Measurements from ENCODE around the gene NOX3.
"Not testable (repeated sequence)": the region's sequence is repeated elsewhere in the genome, so short reads cannot be mapped to it uniquely, and the experiment has no call there.

Gene NOX3

DNA sequence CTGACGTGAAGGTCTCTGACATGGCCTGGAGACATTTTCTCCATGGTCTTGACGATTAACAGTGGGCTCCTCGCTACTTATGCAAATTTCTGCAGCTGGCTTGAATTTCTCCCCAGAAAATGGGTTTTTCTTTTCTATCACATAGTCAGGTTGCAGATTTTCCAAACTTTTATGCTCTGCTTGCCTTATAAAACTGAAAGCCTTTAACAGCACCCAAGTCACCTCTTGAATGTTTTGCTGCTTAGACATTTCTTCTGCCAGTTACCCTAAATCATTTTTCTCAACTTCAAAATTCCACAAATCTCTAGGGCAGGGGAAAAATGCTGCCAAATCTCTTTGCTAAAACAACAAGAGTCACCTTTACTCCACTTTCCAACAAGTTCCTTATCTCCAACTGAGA, 12.9 kb upstream of the NOX3 start:
- DNase-seq: not testable (repeated sequence)

DNA sequence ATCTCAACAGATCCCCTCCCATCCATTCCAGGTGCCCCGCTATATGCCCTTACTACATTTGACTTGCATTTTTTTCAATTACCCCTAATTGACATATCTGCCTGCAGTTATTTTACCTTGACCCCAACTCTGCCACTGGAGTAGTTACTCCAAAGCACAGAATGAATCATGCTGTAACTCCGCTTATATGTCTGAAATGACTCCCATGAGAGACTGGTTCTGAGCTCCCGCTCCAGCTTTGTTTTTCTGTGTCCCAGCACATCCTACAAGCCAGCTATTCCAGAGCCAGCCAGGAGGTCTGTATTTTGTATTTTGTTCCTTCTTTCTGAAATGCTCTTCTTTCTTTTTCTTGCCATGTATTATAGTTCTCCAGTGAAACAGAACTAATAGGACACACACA, 10.9 kb upstream of the NOX3 start:
- no peak for DNase-seq

DNA sequence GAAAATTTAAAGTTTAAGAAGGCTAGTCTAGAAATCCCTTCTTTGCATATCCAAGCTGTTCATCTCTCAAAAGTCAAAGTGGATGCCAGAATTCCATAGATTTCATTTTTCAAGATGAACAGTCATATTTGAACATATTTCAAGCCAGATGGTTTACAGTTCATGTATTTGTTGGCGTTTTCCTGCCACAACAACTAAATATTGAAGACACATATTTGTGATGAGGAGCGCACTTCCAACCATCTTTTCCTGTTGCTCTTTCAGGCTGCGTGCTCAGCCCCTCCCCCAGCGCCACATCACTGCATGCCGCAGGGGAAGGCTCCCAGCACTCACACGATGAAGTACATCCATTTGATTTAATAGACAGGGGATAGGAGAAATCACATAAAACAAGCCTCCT, 5.9 kb upstream of the NOX3 start:
- no peak for DNase-seq

DNA sequence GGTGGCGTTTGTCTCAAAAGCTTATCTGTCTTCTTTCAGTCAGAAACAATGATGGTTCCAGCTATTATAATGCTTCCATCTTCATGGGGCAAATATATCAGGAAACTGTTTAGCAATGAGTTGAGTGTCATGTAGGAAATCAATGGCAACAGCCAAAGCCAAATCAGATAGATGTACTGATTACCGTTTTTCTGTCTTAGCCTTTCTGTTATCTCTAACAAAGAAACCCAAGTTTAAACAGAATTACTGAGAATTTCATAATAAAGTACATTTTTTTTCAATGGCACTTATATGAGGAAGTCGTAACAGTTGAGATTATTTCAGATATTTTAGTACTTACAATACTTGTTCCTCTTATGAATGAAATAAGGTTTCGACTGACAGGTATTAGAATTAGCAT, 1.2 kb downstream of the NOX3 start:
- DNase-seq: no peak

DNA sequence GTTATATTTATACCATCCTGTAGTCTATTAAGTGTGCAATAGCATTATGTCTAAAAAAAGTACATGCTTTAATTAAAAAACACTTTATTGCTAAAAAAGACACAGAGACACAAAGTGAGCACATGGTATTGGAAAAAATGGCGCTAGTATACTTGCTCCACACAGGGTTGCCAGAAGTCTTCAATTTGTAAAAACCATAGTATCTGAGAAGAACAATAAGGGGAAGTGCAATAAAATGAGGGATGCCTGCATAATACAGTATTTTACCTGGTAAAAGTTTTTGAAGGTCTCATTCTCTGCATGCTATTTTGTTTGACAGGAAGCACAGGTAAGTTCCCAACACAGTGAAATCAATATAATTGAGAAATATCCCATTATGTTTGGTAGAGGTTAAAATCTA, 1.6 kb downstream of the NOX3 start:
- DNase-seq: no peak

DNA sequence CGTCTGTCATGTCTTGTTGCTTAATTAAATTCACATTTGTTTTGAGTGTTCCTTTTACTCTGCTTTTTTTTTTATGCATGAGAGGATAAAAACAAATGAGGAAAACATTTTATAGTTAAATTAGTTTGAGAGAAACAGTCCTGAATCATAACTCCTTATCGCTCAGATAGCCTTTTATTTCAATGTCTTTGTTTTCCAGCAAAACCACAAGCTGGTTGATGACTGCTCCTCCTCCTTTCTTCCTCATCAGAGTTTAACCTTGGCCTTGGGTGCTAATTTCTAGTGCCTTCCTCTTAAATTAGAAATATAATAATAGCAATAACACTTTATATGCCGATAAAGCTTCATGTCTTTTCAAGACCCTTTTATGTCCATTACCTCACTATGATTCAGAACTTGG, 3.1 kb downstream of the NOX3 start:
- DNase-seq: no peak

DNA sequence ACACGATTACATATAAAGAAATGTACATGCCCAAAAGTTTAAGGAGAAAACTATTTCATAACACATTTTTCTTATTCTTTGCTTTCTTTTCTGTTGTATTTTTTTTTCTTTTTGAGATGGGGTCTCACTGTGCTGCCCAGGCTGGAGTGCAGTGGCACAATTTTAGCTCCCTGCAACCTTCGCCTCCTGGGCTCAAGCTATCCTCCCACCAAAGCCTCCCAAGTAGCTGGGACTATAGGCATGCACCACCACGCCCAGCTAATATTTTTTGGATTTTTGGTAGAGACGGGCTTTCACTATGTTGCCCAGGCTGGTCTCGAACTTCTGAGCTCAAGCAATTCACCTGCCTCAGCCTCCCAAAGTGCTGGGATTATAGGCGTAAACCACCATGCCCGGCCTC, 4.1 kb downstream of the NOX3 start:
- not testable (repeated sequence) for DNase-seq

DNA sequence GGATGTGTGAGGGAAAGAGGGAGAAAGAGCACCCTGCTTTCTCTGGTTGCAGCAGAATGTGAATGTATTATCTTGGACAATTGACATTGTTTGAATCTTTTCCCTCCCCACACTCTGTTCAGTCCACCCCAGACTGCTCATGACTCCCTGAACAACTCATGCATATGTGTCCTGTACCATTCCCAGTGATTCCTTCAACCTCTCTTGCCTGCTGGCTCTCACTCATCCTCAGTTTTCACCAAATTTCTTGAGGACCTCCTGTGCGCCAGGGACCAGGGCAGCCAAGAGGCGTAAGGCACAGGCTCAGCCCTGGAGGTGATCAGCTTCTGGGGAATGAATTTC, 5.4 kb downstream of the NOX3 start:
- no peak for DNase-seq

DNA sequence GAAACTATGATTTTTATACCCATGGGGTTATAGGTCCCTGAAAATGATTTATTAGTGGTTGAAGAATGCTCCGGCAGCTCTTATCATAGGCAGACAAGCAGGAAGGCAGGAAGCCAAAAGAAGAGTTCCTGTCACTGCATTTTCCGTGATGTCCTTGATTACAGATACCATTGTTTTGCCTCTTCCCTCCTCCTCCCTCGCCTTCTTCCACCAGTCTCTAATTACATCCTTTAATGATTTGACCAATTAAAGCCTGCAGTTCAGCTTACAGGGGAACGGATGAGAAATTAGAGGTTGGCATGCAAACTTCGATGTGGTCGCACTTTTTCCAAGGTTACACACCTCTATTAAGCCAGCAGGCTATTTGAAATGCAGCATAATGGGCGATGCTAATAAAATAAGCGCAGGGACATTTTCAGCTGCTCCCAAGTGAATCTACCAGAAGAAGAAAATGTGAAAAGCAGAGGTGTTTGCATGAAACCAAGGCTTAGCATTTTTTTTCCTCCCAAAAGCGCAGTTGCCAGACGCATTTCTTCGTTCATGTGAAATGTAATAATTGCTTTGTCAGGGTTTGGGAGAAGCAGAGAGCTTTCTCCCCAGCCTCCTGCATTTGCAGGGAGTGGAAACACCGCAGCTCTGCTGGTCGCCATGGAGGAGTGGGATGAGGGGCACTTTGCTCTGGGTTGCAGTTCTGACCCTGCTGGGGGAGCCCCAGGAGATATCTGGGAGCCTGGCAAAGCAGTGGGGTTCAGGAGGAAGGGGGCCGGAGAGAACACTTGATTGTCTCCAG, 6.0 kb downstream of the NOX3 start:
- DNase-seq: no peak

DNA sequence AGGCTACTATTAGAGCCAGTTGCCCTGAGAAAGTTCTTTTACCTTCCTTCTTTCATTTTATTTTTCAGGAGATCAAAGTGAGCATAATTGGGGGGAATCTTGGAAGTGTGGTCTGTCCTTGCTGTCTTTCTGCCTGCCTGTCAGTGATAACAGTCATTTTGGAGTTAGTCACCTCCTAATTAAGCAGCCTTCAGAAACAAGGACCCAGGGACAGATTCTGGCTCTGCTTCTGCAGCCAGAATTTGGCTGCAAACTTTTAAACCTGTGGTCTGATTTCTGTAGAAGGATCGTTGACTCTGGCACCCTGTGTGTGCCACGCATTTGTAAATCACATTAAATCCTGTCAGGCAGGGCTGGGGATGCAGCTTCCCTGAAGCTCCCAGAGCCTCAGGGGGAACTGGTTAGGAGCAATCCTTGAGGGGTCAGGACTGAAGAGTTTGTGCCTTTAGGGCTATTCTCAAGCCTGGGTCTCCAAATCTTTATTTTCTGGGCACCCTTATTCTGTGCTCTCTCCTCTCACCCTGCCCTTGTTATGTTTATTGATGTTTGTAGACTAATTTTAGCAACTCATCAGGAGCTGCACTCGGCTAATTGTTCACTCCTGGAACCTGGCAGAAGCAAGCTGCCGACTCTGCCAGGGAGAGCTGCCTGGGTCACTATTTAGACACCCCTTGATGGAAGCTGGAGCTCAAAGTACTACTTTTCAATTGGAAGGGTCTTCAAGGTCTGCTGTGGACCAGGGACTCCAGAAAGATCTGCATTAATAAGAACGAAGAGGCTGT, 6.8 kb downstream of the NOX3 start:
- no peak for DNase-seq

DNA sequence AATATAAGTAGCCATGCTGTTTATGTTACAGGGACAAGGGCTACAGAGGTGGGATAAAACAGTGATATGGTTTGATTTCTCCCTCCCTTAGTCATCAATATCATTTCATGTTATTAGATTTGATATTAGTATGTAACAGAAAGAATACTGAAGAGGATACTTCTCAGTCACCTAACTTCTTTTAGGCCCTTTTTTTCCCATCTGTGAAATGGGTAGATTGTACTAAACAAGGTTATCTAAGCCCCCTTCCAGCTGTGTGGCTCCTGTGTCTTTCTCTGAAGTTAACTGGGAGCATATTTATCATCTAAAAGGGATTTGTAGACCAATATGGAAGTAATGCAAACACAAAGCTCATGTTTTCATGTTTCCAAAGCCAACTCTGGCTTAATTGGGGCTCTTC, 7.7 kb downstream of the NOX3 start:
- no peak for DNase-seq

DNA sequence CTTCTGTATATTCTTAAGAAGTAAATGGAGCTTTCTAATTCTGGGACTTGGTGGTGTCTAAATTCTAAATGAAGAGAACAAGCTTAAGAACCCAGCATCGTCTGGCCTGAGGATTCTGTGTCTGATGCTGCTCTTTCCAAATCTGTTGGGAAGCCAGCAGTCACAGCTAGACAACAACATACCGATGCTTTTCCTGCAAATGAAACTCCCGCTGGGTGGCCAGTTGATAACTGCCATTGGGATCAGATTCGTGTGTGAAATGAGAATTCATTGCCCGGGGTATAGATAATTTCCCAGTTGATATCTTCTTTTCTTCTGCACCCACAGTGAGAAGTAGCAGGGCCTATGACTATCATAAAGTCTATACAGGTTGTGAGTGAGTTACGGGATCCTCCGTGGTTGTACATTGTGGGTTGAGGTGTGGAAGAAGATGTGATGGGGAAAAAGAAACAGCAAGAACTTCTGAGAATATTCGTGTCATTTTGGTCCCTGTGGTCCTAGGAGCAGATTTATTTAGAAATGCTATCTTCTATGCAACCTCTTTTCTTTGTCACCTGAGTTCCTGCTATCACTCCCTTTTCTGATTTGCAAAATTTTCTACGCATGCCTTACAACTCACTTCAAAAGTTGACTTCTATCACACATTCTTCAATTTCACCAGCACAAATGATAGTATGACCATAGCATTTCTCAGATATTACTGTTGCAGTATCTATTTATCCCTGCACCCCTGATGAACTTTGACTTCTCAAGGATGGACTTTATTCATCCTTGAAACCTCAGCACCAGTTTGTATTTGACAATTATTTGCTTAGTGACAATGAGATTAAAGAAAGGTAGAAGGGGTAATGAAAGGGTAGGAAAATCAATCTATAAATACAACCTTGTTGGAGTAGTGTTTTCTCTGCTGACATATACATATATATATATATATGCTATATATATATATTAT, 10.4 kb downstream of the NOX3 start:
- no peak for DNase-seq

DNA sequence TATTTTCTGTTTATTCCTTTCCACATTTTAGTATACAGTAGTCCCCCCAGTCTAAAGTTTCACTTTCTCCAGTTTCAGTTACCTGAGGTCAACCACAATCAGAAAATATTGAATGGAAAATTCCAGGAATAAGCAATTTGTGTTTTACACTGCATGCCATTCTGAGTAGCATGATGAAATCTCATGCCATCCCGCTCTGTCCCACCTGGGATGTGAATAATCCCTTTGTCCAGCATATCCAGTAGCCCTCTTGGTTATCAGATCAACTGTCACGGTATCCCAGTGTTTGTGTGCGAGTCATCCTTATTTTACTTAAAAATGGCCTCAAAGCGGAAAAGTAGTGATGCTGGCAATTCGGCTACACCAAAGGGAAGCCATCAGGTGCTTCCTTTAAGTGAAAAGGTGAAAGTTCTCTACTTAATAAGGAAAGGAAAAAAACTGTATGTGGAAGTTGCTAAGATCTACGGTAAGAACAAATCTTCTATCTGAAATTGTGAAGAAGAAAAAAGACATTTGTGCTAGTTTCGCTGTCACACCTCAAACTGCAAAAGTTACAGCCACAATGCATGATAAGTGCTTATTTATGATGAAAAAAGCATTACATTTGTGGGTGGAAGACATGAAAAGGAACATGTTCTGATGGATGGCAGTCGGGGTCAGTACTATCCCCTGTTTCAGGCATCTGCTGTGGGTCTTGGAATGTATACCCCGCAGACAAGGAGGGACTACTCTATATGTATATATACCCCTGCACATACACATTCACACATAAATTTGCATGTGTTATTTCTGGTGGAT, 11.3 kb downstream of the NOX3 start:
- no peak for DNase-seq

DNA sequence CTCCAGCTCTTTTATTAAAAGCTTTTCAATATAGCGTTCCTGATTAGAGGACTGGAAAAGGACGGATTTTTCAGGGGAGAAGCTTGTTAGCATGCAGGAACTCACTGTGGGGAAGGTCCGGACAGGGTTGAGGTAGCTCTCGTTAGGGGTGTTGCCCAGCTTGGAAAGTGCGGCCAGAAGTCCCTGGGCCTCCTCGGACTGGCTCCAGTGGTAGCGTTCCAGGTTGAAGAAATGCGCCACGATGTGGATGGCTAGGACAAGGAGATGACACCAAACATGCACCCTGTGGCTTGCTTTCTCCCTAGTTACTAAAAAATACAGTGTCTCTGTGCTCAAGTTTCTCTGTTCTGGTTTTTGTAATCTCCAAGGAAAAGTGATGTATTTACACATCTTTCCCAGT, 12.5 kb downstream of the NOX3 start:
- DNase-seq: no peak

DNA sequence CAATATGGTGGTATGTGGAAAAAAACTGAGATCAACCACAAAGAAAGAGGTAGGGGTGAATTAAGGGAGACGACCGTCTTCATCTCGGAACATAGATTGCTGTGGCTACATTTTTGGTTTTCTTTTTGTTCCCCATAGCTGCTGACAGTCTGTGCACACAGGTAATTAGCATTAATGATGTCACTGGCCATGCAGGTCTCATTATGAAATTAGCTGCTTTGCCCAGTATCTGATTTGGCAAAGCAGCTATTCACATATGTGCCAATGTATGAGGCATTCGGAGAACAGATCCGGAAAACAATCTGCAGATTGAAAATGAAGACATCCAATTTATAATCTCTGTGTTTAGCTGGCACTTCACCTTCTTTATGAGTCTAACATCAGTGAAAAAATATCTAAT, 13.1 kb downstream of the NOX3 start:
- no peak for DNase-seq

DNA sequence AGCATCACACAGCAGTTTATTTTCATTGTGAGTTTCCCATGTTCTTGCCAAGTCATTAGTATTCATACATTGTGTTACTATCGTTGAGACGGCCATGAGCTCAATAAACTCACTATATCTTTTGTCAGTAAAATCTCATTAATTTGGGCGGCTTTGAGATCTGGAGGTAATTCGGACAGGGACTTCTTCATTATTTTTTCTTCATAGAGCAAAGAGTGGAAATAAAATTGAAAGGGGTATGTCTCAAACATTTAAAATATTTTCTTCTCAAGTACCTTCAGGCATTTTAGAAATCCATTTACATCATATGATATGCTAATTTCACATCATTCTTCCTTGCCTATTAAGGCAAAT, 14.6 kb downstream of the NOX3 start:
- no peak for DNase-seq

DNA sequence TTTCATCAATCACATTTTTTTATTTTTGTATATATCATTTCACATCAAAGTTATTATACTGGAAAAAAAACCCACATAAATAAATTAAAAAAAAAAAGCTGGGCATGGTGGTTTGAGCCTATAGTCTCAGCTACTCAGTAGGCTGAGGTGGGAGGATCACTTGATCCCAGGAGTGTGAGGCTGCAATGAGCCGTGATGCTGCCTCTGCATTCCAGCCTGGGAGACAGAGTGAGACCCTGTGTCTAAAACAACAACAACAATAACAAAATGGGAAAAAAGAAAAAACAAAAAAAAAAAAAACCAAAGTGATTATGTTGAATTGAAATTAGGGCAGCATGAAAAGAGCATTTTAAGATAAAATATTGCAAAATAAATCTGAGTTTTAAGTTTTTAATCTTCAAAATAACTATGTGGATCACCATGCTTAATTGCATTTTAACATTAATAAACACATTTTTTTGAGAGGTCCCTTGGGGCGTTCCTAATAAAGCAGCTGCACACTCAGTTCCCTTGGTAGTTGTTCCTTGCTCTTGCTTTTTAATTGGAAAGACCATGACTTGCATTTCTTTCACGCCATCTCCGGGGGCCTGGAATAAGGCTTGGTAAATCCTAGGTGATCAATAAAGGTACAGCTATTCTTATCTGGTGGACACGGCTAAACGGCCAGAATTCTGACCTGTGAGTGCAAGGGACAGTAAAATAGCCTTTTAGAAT, 15.1 kb downstream of the NOX3 start:
- no peak for DNase-seq

DNA sequence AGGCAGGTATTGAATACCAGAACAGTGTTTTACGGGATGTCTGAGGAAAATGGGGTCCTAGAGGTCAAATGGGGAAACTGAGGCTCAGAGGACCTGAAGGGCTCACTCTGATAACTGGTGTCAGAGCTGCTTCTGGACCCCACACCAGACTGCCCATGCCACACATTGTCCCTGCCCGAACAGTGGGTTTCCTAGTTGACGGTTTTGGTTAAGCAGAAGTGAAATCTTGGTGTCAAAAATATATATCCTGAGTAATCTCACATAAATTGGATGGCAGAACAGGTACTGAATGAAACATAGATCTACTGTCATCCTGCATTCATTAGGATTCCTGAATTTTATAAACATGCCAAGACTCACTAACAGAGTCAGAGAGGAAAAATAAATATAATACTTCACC, 16.3 kb downstream of the NOX3 start:
- no peak for DNase-seq

DNA sequence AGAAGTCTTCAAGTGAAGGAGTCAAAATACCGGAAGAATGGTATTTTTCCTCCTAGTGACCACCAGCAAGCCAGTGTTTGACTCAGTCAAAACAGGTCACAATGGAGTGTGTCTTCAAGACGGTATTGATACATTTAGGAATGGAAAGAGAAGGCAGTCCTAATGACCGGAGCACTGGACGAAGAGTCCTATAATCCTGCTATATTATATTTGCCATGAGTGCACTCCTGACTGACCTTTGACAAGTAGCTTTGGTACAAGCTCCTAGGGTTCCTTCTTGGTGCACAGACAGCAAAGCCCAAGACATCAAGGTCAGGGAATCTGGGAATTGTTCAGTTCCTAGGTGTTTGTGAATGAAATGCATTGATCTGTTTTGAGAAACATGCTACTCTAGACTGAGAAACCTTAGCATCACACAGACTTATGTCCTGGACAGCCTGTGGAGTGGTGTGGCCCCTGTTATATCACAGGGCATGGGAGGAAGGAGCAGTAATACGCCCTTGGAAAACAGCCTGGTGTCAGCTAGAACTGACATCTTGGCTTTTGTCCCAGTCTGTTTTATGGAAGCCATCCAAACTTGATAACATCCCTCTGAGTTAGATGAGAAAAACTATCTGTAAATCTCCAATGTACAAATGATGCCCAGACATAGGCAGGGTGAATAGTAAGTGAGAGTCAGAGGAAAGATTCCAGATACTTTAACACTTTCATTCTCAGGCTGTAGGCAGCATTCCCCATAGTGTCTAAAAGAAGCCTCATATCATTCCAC, 18.5 kb downstream of the NOX3 start:
- no peak for DNase-seq

DNA sequence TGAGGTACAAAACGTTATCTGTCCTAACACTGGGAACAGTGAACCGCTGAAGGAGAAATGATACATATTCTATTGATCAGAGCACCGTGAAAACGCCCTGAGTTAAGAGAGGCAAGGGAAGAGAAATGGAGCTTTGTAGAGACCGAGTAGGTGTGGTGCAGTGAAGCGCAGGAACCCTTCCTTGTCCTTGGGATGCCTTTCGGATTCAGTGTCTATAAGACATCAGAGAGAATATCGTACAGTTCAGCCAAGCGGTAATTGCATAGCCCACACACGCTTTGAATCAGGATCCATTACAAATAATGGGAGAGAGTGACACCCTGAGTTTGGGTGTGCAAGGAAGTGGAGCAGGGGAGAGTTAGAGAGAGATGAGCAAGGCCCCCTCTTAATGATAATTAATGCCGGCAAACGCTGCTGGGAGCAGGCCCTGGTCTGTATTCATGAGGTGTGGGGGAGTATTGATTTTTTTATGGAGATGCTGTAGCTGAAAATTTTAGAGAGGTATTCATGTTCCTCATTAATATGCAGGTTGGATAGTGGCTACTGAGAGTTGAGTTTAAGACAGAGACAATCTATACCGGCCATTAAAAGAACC, 20.7 kb downstream of the NOX3 start:
- DNase-seq: no peak

DNA sequence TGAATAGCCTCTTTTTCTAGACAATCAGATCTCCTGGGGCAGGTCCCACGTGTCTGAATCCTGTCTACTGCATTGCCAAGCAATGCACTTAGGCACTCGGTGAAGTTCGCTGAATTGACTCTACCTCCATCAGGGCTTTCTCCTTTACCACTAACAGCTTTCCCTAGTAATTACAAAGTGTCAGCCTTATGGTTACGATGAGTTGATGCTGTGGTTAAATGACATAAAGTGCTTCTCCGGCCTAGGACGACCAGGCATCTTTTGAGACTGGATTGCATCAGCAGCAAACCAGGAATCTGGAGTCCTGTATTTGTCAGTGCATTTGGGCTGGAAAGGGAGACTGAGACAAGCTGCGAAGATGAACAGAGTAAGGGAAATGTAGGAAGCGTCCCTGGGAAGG, 21.5 kb downstream of the NOX3 start:
- no peak for DNase-seq
